HepG2 (cell line): ENCODE measurements around the gene TXNDC2. TPM values are rescaled to one million over a fixed set of nuclear protein-coding genes. Genes with fewer than 3 reads are reported as not detected.

Experiments
- BRD4 ChIP-seq: sonication (generic); formaldehyde crosslinking; IDR thresholded peaks from 2 replicates; pipeline ENCODE4 v1.4.0; 2020; ENCODE audit warnings: missing genetic modification reagents
- CBX1 ChIP-seq: IDR thresholded peaks from one replicate; pipeline ENCODE4 v1.6.1; 2016; ENCODE audit warnings: antibody characterized with exemption, low read depth
- CENPT ChIP-seq: sonication (generic); formaldehyde crosslinking; IDR thresholded peaks from 2 replicates; pipeline ENCODE4 v1.8.0; 2022; ENCODE audit warnings: low read depth, mild to moderate bottlenecking, moderate library complexity, missing genetic modification reagents
- EEA1 ChIP-seq: sonication (generic); formaldehyde crosslinking; IDR thresholded peaks from 2 replicates; pipeline ENCODE4 v1.5.1; 2020; ENCODE audit warnings: mild to moderate bottlenecking, missing genetic modification reagents, borderline replicate concordance
- GZF1 ChIP-seq: sonication (generic); formaldehyde crosslinking; IDR thresholded peaks from 2 replicates; pipeline ENCODE4 v1.5.1; 2020; ENCODE audit warnings: mild to moderate bottlenecking, missing genetic modification reagents
- JARID2 ChIP-seq: sonication (generic); formaldehyde crosslinking; IDR thresholded peaks from 2 replicates; pipeline ENCODE4 v1.8.1; 2023; ENCODE audit warnings: missing genetic modification reagents, inconsistent platforms; ENCODE audit not compliant: insufficient replicate concordance
- KAT2B ChIP-seq: fragments of 150-350 bp; IDR thresholded peaks from 2 replicates; pipeline ENCODE4 v1.6.1; 2014; ENCODE audit warnings: low read depth, low read length, borderline replicate concordance
- KDM5A ChIP-seq: fragments of 200-600 bp; sonication (generic); IDR thresholded peaks from 2 replicates; pipeline ENCODE4 v1.7.0; 2018; ENCODE audit warnings: antibody characterized with exemption, mild to moderate bottlenecking, low read length, borderline replicate concordance
- MED8 ChIP-seq: sonication (generic); formaldehyde crosslinking; IDR thresholded peaks from 2 replicates; pipeline ENCODE4 v1.8.1; 2023; ENCODE audit warnings: mild to moderate bottlenecking, missing genetic modification reagents; ENCODE audit not compliant: insufficient replicate concordance
- NFE2L2 ChIP-seq: fragments of 150-350 bp; IDR thresholded peaks from 2 replicates; pipeline ENCODE4 v1.6.1; 2014; ENCODE audit warnings: low read length
- PHF8 ChIP-seq: sonication (generic); formaldehyde crosslinking; IDR thresholded peaks from 2 replicates; pipeline ENCODE4 v1.5.0; 2020; ENCODE audit warnings: missing genetic modification reagents
- STAT5B ChIP-seq: sonication (generic); formaldehyde crosslinking; IDR thresholded peaks from 2 replicates; pipeline ENCODE4 v1.4.0; 2020; ENCODE audit warnings: missing genetic modification reagents
- TCF12 ChIP-seq, 2 experiments: fragments of 450-650 bp in 1 of 2; sonication (generic) in 1 of 2; formaldehyde crosslinking in 1 of 2; IDR thresholded peaks; 2 replicates each; pipeline versions ENCODE4 v1.6.1 to v1.8.0; 2017 to 2022; ENCODE audit warnings: antibody characterized with exemption in 1 of 2, mild to moderate bottlenecking in 1 of 2, missing genetic modification reagents in 1 of 2, moderate library complexity in 1 of 2
- TCF7 ChIP-seq: sonication (generic); IDR thresholded peaks from 2 replicates; pipeline ENCODE4 v1.6.1; 2016; ENCODE audit warnings: antibody characterized with exemption, low read depth
- ZNF101 ChIP-seq: sonication (generic); formaldehyde crosslinking; IDR thresholded peaks from 2 replicates; pipeline ENCODE4 v1.4.0; 2020; ENCODE audit warnings: mild to moderate bottlenecking, low read depth, missing genetic modification reagents, borderline replicate concordance
- ZNF292 ChIP-seq: sonication (generic); formaldehyde crosslinking; IDR thresholded peaks from 2 replicates; pipeline ENCODE4 v1.8.1; 2022; ENCODE audit warnings: mild to moderate bottlenecking, low read depth, missing genetic modification reagents, borderline replicate concordance
- ZNF557 ChIP-seq: sonication (generic); formaldehyde crosslinking; IDR thresholded peaks from 2 replicates; pipeline ENCODE4 v1.4.0; 2020; ENCODE audit warnings: missing genetic modification reagents
- ZNF562 ChIP-seq: sonication (generic); formaldehyde crosslinking; IDR thresholded peaks from 2 replicates; pipeline ENCODE4 v1.8.0; 2022; ENCODE audit warnings: missing genetic modification reagents, borderline replicate concordance
- polyA plus RNA-seq, 8 experiments: library from polyadenylated mRNA; depleted of rRNA in 3 of 8; stranded (reverse) in 7 of 8; unstranded in 1 of 8; fragments of >200 nt; fragmentation: Illumina TruSeq in 4 of 8; extraction: Trizol in 4 of 8; gene quantifications; 2 replicates each; pipeline versions ENCODE4 v1.2.1 to v1.2.3, GENCODE V29; 2011 to 2016; ENCODE audit warnings: low read depth in 4 of 8, missing spikeins in 1 of 8, mixed read lengths in 1 of 8; ENCODE audit not compliant: insufficient read depth in 1 of 8
- total RNA-seq, 5 experiments: library from RNA; depleted of rRNA; stranded (reverse); fragments of >200 nt; fragmentation: Illumina TruSeq; extraction: Trizol; gene quantifications; 2 replicates each; pipeline ENCODE4 v1.2.3, GENCODE V29; 2016; ENCODE audit warnings: low read depth in 1 of 5
- TF ChIP-seq, protein P1 (sequence below), 2 experiments: sonication (generic) in 1 of 2; formaldehyde crosslinking in 1 of 2; IDR thresholded peaks; 2 replicates each; pipeline versions ENCODE4 v1.5.1 to v1.6.1; 2011 to 2020; ENCODE audit warnings: borderline replicate concordance in 1 of 2, low read depth in 1 of 2, low read length in 1 of 2, mild to moderate bottlenecking in 1 of 2, missing genetic modification reagents in 1 of 2, moderate library complexity in 1 of 2
- TF ChIP-seq, protein P2 (sequence below): sonication (generic); formaldehyde crosslinking; IDR thresholded peaks from 2 replicates; pipeline ENCODE4 v1.5.1; 2020; ENCODE audit warnings: mild to moderate bottlenecking, moderate library complexity, missing genetic modification reagents
- TF ChIP-seq, protein P3 (sequence below): sonication (generic); formaldehyde crosslinking; IDR thresholded peaks from 2 replicates; pipeline ENCODE4 v1.5.0; 2020; ENCODE audit warnings: mild to moderate bottlenecking, missing genetic modification reagents, moderate library complexity
- TF ChIP-seq, protein P4 (sequence below): sonication (generic); formaldehyde crosslinking; IDR thresholded peaks from 2 replicates; pipeline ENCODE4 v1.4.0; 2020; ENCODE audit warnings: missing genetic modification reagents

The TXNDC2 gene
- total and polyA plus RNA-seq, 2 of the 13 experiments (the other 11 are each of a cell fraction or from before 2014, with no cell fraction given): not detected

DNA sequence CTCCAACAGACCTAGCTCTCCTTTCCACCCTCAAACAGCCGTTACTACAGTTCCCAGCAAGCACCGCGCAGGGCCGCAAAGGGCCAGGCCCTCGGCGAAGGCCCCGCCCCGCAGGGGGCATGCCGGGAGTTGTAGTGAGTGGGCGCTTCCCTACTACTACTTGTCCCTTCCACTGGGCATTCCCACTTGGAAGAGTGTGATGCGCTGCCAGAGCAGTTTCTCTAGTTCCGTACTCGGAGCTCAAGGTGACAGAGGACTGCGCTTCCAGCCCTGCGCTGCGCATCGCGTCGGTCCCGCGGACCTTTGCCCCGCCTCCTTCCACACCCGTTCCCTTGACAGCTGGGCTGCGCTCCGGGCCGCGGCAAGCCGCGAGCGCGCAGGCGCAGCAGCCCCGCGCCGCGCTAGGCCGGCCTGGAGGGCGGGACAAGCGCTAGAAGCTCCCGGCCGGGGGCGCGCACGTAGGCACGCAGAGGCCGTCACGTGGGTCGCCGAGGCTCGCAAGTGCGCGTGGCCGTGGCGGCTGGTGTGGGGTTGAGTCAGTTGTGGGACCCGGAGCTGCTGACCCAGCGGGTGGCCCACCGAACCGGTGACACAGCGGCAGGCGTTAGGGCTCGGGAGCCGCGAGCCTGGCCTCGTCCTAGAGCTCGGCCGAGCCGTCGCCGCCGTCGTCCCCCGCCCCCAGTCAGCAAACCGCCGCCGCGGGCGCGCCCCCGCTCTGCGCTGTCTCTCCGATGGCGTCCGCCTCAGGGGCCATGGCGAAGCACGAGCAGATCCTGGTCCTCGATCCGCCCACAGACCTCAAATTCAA lies 28.0 kb downstream of the TXNDC2 start, which contains the start of gene VAPA (continued):
- no peak for TF ChIP-seq TCF12 (IDR thresholded peaks at IDR 0.05)
- peak; percentile 55; the same call in 1 of the 2 replicates for TF ChIP-seq TCF12 (CRISPR knock-in tag; IDR thresholded peaks at IDR 0.05)
- TF ChIP-seq ZNF562: no peak
- TF ChIP-seq EEA1: no peak
- TF ChIP-seq, protein P1, sequence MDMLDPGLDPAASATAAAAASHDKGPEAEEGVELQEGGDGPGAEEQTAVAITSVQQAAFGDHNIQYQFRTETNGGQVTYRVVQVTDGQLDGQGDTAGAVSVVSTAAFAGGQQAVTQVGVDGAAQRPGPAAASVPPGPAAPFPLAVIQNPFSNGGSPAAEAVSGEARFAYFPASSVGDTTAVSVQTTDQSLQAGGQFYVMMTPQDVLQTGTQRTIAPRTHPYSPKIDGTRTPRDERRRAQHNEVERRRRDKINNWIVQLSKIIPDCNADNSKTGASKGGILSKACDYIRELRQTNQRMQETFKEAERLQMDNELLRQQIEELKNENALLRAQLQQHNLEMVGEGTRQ (IDR thresholded peaks at IDR 0.05; ENCODE audit: low read depth, low read length): peak; percentile 89
- TF ChIP-seq, protein P1 (CRISPR knock-in tag; IDR thresholded peaks at IDR 0.05; ENCODE audit: borderline replicate concordance): peak; percentile 74; the same call in 1 of the 2 replicates
- no peak for TF ChIP-seq CBX1
- no peak for TF ChIP-seq NFE2L2
- no peak for TF ChIP-seq JARID2 (CRISPR knock-in tag)
- TF ChIP-seq, protein P2, sequence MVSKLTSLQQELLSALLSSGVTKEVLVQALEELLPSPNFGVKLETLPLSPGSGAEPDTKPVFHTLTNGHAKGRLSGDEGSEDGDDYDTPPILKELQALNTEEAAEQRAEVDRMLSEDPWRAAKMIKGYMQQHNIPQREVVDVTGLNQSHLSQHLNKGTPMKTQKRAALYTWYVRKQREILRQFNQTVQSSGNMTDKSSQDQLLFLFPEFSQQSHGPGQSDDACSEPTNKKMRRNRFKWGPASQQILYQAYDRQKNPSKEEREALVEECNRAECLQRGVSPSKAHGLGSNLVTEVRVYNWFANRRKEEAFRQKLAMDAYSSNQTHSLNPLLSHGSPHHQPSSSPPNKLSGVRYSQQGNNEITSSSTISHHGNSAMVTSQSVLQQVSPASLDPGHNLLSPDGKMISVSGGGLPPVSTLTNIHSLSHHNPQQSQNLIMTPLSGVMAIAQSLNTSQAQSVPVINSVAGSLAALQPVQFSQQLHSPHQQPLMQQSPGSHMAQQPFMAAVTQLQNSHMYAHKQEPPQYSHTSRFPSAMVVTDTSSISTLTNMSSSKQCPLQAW (CRISPR knock-in tag): no peak
- TF ChIP-seq STAT5B: no peak
- TF ChIP-seq CENPT (CRISPR knock-in tag): no peak
- TF ChIP-seq ZNF557 (CRISPR knock-in tag): no peak
- peak; percentile 52 for TF ChIP-seq MED8 (CRISPR knock-in tag)
- TF ChIP-seq KDM5A: peak; percentile 64; the same call in 1 of the 2 replicates
- no peak for TF ChIP-seq ZNF101 (CRISPR knock-in tag)
- TF ChIP-seq, protein P3, sequence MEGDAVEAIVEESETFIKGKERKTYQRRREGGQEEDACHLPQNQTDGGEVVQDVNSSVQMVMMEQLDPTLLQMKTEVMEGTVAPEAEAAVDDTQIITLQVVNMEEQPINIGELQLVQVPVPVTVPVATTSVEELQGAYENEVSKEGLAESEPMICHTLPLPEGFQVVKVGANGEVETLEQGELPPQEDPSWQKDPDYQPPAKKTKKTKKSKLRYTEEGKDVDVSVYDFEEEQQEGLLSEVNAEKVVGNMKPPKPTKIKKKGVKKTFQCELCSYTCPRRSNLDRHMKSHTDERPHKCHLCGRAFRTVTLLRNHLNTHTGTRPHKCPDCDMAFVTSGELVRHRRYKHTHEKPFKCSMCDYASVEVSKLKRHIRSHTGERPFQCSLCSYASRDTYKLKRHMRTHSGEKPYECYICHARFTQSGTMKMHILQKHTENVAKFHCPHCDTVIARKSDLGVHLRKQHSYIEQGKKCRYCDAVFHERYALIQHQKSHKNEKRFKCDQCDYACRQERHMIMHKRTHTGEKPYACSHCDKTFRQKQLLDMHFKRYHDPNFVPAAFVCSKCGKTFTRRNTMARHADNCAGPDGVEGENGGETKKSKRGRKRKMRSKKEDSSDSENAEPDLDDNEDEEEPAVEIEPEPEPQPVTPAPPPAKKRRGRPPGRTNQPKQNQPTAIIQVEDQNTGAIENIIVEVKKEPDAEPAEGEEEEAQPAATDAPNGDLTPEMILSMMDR: no peak
- TF ChIP-seq BRD4 (CRISPR knock-in tag): peak; percentile 52; the same call in 1 of the 2 replicates
- TF ChIP-seq PHF8 (CRISPR knock-in tag): peak; percentile 72
- no peak for TF ChIP-seq TCF7
- TF ChIP-seq, protein P4, sequence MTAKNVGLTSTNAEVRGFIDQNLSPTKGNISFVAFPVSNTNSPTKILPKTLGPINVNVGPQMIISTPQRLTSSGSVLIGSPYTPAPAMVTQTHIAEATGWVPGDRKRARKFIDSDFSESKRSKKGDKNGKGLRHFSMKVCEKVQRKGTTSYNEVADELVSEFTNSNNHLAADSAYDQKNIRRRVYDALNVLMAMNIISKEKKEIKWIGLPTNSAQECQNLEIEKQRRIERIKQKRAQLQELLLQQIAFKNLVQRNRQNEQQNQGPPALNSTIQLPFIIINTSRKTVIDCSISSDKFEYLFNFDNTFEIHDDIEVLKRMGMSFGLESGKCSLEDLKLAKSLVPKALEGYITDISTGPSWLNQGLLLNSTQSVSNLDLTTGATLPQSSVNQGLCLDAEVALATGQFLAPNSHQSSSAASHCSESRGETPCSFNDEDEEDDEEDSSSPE (CRISPR knock-in tag): peak; percentile 10; the same call in 1 of the 2 replicates
- no peak for TF ChIP-seq GZF1 (CRISPR knock-in tag)
- TF ChIP-seq ZNF292 (CRISPR knock-in tag): no peak
- TF ChIP-seq KAT2B: no peak
